HG03159 (cell line): ENCODE results near the gene CSAD.

ENCODE experiments used
- ATAC-seq: cut with Tn5 transposase; IDR thresholded peaks from one replicate; pipeline ENCODE4 v1.9.1; 2021; ENCODE audit warnings: mild to moderate bottlenecking, moderate library complexity; ENCODE audit not compliant: unreplicated experiment

The CSAD gene

DNA sequence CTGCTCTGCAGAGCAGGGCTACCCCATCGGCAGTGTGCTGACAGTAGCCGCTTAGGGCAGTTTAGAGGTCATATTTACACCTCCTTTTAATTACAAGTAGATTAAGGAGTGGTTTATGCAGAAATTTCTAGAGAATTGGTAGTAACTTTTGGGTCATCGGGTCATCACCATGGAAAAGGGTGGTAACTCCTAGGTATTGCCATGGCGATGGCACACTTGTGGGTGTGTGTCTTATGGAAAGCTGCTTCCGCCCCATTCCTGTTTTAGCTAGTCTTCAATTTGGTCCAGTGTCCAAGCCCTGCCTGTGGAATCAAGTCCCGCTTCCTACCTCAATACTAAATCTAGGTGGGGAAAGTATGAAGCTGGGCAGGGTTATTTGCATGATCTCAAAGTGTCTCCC is 29.7 kb downstream of the CSAD start:
- ATAC-seq: no peak

DNA sequence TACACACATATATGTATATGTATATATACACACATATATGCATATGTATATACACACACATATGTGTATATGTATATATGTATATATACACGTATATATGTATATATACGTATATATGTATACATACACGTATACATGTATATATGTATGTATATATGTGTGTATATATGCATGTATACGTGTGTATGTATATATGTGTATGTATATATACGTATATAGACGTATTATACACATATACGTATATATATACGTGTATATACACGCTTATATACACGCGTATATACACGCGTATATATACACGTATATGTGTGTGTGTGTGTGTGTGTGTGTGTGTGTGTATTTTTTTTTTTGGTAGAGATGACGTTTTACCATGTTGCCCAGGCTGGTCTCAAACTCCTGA is 33.1 kb downstream of the CSAD start:
- no peak for ATAC-seq

DNA sequence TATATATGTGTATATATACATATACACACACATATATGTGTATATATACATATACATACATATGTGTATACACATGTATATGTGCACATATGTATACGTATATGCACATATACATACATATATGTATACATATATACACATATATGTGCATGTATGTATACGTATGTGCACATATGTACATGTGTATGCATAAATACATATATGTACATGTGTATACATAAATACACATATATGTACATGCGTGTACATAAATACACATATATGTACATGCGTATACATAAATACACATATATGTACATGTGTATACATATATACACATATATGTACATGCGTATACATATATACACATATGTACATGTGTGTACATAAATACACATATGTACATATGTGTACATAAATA is 33.5 kb downstream of the CSAD start:
- ATAC-seq: no peak

DNA sequence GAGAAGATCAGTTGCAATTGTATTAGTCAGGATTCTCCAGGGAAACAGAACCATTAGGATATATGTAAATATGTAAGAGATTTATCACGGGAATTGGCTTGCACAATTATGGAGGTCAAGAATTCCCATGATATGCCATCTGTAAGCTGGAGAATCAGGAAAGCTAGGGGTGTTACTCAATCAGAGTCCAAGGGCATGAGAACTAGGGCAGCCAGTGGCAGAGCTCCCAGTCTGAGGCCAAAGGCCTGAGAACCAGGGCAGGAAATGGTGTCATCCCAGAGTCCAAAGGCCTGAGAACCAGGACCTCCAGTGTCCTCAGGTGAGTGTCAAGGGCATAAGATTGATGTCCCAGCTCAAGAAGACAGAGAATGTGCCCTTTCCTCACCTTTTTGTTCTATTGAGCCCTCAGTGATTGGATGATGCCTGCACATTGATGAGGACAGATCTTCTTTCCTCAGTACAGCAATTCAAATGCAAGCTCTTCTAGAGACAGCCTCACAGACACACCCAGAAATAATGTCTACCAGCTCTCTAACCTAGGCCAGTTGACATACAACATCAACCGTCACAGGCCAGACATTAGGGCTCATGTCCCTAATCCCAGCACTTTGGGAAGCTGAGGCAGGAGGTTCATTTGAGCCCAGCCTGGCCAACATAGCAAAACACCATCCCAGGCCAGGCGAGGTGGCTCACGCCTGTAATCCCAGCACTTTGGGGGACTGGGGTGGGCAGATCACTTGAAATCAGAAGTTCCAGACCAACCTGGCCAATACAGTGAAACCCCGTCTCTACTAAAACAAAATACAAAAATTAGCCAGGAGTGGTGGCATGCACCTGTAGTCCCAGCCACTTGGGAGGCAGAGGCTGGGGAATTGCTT is 35.1 kb downstream of the CSAD start:
- no peak for ATAC-seq

DNA sequence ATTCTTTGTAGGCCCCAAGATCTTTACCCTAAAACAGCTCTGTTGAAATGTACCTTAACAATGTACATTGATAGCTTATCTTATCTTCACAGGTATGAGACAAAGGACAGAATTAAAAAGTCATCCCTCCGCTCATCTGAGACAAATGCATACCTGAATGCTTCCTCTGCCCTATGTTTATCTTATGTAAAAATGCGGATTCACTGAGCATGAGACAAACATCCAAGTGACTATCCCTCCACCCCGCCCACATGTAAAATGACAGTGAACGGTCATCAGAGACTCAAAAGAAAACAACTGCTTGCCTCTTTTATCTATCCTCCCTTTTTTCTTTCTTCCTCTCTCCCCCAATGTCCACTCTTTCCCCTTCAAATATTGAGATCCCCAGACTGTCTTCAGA is 37.4 kb downstream of the CSAD start:
- ATAC-seq: no peak

DNA sequence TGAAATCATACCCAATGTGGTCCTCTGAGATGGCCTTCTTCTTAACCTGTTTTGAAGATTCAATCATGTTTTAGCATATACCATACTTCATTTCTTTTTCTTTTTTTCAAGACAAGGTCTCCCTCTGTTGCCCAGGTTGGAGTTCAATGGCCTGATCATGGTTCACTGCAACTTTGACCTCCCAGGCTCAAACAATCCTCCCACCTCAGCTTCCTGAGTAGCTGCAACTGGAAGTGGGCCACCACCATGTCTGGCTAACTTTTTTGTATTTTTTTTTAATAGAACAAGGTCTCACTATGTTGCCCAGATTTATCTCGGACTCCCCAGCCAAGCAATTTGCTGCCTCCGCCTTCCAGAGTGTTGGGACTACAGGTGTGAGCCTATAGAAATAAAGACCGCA is 47.0 kb downstream of the CSAD start:
- ATAC-seq: no peak

DNA sequence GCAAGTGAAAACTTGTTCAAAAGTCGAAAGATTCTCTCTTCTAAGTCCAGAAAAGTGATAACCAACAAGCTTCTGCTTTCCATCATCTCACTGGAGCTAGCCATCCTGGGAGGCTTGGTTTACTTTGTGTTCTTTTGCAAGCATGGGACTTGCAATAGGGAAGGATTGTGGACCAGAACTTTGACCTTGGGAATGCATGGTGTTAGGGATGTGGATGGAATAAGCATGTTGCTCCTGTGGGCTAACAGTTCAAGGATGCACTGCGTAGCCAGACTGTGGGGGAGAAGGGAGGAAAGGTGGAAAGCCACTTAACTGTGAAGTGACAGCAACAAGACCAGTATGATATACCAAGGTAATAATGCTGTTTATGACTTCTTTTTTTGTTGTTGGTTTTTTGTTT is 48.9 kb downstream of the CSAD start:
- no peak for ATAC-seq

DNA sequence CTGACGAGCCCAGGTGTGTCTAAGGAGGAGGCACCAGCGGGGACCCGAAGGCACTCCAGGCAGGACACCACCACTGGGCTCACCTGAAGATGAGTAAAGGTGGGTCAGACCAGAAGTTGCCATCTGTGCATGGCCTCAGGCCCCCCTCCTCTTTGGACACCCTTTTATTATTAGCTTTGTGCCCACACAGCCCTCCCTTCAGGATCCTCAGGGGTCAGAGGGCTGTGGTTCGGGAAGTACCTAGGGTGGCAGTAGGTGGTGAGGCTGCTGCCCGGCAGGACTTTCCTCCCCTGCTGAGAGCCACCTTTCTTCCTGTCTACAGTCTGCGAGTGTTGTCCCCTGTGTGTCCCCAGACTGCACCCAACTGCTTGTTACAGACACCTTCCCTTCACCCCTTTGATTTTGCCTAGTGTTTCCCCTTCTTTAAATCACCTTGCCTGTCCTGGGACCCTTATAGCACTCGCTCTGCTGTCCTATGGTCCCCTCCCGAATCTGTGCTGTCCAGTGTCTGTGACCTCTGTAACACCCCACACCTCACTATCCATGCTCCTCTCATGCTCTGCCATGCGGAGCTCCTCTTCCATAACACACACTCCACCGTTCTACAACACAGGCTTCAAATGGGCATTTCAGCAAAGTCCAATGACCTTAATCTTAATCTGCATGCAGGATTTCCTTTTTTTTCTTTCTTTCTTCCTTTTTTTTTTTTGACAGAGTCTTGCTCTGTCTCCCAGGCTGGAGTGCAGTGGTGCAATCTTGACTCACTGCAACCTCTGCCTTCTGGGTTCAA is 51.8 kb downstream of the CSAD start:
- ATAC-seq: no peak

DNA sequence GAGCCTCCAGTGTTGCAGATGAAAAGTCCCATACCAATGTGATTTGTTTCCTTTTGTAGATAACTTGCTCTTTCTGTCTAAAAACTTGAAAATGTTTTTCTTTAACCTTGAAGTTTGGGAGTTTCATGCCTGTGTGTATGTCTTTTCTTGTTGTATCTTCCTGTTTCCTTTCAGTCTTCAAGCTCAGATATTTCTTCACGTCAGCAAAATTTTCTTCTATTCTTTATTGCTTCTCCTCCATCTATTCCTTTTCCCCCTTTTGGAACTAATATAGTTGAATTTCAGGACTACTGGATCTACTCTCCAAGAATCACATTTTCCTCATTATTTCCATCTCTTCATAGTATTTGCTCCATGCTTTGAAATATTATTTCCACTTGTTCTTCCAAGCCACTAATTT is 53.6 kb downstream of the CSAD start:
- ATAC-seq: no peak

DNA sequence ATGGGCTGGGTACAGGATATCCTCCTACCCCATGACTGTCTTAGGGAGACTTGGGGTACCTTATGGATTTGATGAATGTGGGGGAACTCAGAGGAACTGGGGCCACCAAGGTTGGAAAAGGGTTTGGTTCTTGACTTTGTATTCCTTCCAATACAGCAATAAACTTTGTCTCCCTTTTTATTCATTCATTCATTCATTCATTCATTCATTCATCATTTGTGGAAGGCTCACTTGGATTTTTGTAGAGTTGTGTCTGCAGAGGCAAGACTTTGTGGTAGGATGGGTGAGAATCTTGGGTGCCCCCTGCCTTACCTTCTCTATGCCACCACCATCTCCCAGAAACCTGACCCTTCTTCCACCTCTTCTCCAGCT is 56.4 kb downstream of the CSAD start:
- ATAC-seq: no peak

DNA sequence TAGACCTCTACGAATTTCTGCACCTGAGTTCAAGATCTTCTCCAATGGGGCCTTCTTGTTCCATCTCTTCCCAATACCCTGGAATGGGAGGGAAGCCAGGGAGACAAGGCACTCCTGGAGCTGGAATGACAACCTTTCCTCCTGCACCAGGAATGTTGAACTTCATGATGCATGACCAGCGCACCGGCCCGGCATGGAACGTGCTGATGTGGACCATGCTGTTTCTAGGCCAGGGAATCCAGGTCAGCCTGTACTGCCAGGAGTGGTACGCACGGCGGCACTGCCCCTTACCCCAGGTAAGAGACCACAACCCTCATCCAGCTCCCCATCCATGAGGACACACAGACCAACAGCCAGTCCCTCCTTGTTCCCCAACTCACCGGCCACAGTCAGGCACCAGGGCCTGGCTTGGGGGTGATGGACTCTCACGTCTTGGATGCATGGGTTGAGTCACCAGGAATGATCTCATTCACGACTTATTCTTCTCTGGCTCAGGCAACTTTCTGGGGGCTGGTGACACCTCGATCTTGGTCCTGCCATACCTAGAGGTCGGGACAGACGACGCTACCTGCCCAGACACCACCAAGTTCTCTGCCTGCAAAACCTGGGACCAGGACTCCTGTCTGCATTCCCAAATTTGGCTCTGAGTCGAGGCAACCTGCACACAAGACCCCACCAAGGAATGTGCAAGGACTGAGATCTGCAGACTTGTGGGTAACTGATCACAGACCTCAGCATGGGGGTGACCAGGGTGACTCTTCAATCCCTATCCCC is 57.0 kb downstream of the CSAD start:
- no peak for ATAC-seq

DNA sequence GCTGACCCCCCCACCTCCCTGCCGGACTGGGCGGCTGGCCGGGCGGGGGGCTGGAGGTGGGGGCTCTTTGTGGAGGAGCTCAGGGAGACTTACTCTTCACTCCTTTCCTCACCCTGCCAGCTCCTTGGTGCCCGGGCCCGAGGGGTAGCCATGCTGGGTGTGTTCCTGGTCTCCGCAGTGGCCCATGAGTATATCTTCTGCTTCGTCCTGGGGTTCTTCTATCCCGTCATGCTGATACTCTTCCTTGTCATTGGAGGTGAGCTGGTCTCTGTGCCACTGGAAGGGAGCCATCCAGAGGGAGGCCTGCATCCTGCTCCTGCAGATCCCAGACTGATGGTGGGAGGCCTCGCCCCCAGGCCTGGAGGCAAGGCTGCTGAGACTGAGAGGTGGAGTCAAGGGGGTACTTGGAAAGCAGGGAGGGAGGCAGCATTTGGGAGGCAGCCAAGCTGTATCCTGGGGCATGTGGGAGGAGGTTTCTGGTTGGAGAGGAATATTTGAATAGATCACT is 57.7 kb downstream of the CSAD start:
- ATAC-seq: no peak

DNA sequence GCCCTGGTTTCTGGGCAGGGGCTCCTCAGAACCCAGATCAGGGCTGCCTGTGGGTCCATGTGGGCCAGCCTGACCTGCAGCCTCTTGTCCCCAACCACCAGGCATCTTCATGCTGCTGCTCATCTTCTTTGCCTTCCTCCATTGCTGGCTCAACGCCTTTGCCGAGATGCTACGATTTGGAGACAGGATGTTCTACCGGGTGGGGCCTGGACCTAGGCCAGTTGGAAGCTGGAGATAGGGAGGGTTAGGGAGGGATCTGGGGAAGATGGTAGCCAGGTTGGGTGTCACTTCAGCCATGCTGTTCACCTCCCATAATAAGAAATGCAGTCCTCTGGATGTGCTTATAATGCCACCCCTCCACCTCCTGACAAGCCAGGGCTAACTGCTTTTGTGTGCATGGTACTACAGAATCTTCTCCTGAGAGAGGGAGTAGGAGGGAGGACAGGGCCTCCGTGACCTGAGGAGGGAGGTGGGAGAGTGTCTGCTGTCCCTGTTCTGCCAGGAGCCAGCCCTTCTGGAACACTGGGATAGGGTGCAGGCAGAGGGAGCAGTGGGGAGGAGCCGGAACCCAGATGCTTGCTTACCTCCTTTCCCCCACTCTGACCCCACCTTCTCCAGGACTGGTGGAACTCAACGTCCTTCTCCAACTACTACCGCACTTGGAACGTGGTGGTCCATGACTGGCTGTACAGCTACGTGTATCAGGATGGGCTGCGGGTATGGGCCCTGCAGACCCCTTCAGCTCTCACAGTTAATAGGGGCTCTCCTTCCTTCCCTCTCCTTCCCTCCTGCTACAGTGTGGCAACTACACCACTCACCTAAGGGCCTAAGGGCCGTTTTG is 59.8 kb downstream of the CSAD start:
- no peak for ATAC-seq

DNA sequence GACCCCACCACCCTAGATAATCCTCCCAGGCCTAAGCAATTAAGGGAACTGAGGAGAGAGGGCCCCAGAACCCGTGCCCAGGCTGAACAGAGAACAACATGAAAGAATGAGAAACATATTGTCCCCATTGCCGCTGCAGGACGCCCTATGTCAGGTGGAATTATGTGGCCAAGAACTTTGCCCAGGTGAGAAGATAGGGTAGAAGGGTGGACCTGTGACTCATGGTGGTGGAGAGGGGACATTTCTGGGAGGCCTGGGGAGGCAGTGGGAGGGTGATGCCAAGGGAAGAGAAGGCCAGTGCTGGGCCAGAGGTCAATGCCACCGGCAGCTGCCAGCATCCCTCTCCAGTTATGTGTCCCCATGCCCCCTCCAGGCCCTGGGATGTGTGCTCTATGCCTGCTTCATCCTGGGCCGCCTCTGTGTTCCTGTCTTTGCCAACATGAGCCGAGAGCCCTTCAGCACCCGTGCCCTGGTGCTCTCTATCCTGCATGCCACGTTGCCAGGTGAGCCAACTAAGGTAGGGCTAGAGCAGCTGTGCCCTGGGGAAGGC is 61.9 kb downstream of the CSAD start:
- ATAC-seq: no peak

DNA sequence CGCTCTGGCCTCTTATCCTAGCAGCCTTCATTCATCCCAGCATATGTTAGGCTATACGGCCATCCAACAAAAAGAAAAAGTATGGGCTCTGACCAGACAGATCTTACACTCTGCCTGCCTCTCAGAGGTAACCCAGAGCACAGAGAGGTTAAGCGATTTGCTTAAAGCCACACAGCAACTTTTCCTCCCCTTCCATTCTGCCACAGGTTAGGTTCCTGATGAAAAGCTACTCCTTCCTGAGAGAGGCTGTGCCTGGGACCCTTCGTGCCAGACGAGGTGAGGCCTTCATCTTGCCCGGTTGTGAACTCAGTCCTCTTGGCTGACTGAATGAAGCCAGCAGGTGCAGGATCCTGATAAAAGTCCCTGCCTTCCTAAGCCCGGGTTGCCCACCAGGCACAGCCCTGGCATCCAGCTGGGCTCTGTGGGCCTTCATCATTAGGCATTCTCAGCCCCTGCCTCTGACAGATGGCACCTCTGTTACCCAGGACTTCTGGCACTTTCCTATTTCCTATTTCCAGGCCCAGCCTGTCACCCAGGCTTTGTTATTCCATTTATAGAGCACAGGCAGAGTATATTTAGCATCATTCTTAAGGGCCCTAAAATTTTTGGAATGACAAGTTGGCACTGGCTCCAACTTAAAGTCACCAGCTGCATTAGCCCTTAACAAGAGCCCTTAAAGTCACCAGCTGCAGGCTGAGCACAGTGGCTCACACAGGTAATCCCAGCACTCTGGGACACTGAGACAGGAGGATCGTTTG is 64.7 kb downstream of the CSAD start:
- no peak for ATAC-seq

DNA sequence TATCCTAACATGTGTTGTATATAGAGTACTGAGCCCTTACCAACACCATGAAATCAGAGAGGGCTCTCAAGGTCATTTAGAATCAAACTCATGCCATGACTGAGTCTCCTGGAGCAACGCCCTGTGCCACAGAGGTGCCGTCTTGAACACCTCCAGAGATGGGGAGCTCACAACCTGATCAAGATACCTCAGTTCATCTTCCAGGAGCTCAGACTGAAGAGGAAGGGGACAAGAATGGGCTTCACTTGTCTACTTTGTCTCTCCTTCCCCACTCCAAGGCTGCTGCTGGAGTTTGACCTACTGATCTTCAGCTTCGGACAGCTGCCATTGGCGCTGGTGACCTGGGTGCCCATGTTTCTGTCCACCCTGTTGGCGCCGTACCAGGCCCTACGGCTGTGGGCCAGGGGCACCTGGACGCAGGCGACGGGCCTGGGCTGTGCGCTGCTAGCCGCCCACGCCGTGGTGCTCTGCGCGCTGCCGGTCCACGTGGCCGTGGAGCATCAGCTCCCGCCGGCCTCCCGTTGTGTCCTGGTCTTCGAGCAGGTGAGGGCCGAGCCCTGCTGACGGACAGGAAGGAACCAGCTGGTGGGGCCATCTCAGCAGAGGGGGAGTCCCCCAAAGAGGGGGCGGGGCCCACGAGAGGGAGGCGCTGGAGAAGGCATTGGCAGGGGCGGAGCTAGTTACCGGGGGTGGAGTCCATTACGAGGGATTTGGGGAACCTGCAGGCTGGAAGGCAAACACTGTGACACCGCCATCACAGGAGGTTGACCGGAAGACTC is 65.4 kb downstream of the CSAD start:
- no peak for ATAC-seq

DNA sequence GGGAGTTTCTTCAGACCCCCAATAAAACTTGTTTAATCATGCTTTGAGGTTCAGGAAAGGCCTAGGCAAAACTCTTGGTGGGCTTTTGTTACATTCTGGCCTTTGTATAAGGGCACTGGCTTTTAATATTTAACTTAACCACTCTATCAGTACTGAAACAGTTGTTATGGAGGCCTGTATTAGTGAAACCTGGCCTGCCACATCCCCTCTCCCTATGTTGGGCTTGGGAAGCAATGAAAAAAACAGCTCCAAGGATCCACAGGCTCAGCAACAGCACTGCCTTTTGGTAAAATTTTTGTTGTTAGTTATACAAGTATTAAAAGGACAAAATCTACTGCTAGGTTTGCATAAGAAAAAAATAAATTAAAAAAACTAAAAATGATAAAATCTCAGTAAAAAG is 66.8 kb downstream of the CSAD start:
- no peak for ATAC-seq

DNA sequence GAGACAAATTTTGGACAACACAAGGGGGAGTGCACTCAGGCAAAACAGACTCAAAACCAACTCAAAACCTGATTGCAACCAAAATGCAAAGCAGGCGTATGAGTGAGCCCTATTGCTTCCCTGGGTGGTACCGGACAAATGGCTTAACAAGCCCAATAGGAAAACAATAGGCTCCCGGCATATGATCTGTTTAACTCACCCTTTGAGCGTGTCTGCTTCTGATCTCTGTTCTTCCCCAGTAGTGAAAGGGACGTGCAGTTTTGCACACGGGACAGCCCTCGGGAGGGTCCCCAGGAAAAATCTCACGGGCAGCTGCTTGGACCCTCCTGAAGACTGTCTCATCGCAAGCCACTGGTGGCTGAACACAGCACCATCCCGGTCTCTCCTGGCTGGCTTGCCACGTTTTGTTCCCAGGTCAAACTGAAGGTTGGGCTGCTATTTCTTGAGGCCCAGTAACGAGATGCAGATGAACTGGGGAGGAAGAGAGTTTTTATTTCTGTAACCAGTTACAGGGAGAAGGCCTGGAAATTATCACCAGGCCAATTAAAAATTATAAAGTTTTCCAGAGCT is 67.5 kb downstream of the CSAD start:
- ATAC-seq: no peak
